ENCODE data around the gene CACNA2D4. TPM values are rescaled to one million over a fixed set of nuclear protein-coding genes. Genes with fewer than 3 reads are reported as not detected.

The CACNA2D4 gene
- polyA plus RNA-seq, 1 donor, result 2.0 TPM

DNA sequence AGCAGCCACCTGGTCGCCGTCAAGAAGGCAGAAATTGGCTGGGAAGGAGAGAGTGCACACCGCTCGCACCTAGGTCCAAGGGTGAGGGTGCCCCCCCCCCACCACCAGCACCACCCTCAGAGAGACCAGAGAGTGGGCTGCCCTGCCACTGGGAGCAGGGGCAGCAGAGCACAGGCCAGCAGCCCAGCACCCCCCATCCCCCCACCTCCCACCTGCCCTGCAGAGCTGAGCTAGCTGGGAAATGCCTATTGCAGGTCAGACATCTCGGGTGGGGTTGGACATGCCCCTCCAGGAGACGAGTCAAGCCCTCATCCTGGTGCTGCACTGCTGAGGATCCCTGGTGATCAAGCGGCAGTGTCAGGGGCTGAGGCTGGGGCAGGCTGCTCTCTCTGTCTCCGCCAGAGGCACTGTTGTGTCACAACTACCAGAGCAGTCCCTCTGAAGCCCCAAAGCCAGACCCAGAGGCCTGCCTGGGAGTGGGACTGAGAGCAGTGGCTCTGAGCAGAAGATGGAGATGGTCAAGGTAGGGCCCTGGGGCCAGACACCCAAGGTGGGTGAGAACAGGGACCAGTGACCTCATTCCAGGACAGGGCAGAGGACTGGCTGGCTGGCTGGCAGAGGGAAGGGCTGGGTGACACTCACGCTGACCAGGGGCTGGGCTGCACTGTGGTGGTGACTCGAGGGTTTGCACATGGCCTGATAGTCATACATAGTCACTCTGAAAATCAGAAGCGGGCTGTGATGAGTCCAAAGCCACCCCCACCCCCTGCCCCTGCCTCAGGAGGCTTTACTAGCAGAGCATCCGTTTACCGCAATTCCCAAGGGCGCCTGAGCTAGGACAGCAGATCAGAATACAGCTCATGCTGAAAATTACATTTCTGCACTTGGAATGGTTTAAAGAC is 117.8 kb downstream of the CACNA2D4 start:
- no peak for DNase-seq (ENCODE audit: low read depth)

DNA sequence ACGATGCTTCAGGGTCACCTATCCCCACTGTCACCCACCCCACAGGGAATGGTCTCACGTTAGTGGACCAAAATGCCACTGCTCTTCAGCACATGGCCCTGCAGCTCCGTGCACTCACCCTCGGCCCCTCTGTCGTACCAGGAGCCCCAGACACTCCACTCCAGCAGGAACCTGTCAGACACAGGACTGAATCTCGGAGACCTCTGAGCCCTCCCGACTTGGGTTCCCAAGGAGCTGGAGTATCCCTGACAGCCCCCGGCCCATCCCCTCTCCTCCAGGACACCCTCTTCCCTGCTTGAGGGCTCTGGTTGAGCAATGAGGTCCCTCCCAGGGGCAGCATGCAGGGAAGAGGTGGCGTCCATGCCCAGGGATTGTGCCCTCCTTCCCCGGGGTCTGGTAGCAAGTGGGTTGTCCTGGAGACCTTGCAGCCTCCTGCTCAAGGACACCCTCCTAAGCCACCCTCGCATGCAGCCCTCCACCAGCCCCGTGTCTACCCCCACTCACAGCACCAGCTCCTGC is 118.5 kb downstream of the CACNA2D4 start:
- no peak for DNase-seq (ENCODE audit: low read depth)

DNA sequence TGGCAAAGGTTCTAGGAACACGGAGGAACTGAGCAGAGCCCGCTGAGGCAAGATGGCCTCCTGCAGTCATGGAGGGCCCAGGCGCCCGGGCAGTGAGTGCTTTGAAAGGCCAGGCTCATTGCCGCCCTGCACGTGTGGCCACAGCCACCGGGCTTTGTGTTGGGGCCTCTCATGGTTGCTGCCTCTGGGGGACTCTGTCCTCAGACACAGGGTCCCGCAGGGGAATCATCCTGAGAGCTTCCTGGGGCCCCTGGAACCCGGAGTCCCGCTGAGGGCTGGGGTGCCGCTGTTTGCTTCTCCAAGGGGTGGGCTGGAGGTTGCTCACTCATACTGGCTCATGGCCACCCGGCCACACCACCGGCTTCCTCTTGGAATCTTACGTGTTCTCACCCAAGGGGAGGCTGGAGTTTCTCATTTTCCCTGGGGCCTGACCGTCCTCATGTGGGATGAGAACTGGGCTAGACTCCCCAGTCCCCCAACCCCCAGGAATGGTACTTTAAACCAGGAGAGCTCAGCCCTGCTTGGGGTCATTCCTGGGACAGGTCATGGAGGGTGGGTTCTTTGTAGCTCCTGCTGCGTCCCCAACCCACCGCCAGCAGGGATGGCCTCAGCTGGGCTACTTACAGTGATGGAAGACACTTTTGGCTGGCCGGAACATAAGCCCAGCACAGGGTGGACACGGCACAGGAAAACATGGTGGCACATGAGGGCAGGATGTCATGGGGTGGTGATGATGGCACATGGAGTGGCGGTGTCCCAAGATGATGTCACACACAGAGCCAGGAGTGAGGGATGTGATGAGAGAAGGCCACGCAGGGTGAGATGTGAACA is 119.2 kb downstream of the CACNA2D4 start:
- no peak for DNase-seq (ENCODE audit: low read depth)

DNA sequence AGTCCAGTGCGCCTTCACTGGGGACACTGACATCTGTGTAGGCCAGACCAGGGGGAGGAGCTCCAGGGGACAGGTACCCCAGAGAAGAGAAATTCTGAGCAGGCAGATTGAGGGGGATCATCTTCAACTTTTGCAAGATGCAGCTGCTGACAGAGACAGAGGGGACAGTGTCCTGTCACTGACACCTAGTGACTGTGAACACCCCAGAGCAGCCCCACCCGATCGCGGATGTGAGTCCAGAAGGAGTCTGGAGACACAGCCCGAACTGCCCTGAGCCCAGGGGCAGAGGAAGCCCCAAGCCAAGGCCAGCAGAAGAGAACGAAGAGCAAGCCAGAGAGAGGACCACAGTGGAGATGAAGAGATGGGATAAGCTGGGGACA is 119.8 kb downstream of the CACNA2D4 start:
- DNase-seq (ENCODE audit: low read depth), result no peak

GRCh38 chr12:1797991-1798640 is 120.3 kb downstream of the CACNA2D4 start:
- DNase-seq (ENCODE audit: low read depth), result no peak

DNA sequence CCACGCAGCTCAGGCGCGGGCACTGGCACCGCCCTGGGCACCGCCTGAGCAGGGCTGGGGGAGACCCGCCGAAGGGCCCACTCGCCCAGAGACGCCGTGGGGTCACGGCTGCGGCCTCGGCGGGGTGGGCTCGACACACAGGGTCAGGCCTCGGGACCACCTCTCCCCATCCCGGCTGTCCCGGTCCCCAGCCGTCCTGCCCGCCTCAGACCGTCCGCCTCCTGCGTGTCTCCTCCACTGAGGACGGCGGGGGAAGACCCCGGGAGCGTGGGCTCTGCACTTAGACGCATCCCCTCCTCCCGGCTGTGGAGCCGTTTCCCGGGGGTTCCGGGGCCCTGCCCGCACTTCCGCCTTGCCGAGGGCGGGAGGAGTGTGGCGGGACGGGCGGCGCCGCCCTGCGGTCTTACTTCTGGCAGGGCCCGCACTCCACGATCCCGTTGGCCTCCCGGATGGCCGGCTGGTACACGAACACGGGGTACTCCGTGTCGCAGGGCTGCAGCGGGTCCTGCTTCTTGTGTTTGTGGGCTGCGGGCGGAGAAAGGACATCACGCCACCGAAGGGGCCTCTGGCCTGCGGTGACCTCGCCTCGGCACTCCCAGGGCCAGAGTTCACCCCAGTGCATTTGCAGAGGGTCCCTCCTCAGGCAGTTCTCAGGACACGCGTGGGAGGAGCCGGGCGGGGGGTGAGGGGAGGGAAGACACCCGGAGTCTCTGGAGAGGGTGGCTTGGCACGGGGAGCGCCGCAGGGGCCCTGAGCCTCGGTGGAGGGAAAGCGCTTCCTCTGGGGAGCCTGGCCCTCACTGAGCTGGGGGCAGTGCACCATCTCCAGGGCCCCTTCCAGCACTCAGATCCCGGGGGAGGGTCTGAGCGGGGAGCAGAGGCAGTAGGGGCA is 121.2 kb downstream of the CACNA2D4 start:
- DNase-seq (ENCODE audit: low read depth), result no peak

DNA sequence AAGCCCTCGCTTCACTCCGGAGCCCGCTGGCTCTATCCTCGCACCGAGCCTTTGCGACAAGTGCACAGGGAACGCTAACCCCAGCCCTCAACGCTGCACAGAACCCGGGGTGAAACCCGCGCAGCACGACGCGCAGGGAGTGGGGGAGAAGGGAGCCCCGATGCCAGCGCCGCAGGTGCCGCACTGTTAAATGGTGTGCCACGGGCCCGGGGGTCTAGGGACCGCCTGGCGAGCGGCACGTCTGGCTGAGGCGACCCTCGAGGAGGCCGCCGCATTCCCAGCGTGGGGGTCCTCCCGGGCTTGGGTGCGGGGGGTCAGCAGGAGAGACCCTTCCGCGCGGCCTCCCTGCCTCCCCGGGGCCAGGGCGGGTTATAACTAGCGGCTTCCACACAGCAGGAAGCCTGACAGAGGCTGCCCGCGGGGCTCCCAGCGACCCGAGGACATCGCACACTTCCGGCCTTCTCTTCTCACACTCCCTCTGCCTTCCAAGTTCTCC is 121.9 kb downstream of the CACNA2D4 start:
- DNase-seq (ENCODE audit: low read depth), result no peak

GRCh38 chr12:1795785-1796514 is 122.5 kb downstream of the CACNA2D4 start:
- DNase-seq (ENCODE audit: low read depth), result peak; percentile 64

DNA sequence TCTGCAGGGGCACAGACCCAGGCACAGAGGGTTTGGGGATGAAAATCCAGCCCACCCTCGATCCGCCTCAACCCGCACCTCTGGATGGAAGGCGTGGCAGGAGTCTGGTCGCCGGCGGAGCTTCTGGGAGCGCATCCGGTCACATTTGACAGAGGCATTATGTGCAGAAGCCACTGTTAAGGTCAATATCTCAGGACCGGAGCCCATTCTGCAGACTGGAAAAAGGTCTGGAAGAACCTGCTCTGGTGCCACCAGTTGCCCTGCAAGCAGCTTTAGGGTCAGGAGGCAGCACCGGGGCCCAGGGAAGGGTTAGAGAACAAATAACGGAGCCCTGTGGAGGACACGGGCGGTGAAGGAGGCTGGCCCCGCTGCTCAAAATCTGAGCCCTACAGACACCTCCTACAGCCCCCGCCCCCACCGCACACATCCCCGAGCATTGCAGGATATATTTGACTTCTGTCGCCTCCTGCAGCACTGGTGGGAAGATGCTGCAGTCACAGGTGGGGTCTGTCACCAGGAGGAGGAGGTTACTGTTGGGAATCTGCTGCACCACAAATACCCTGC is 123.1 kb downstream of the CACNA2D4 start:
- DNase-seq (ENCODE audit: low read depth), result no peak

DNA sequence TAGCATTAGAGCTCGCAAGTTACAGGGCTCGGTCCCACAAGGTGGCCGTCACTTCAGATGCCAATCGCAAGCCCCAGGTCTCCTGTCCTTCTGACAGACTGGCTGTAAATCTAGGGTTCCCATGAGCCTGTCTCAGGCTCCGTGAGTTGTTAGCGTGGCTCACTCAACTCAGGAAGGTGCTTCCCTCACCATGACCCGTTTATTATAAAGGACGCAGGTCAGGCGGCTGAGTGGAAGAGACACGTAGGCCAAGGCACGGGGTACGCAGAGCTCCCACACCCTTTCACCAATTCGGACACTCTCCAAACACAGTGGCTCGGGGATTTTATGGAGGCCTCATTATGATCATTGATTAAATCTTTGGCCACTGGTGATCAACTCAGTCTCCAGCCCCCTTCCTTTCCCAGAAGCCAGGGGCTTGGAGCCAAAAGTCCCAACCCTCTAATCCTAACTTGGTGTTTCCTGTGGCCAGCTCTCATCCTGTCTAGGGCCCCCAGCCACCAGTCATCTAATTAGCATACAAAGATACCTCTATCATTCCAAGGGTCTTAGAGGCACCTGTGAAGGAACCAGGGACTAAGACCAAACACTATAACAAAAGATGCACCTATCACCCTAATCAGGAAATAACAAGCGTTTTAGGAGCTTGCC is 123.9 kb downstream of the CACNA2D4 start:
- DNase-seq (ENCODE audit: low read depth), result no peak

- DNase-seq (ENCODE audit: low read depth), result no peak
Measured at GRCh38 chr12:1793426-1794210, 124.8 kb downstream of the CACNA2D4 start.

GRCh38 chr12:1792406-1792805 is 126.0 kb downstream of the CACNA2D4 start:
- DNase-seq (ENCODE audit: low read depth), result no peak

DNA sequence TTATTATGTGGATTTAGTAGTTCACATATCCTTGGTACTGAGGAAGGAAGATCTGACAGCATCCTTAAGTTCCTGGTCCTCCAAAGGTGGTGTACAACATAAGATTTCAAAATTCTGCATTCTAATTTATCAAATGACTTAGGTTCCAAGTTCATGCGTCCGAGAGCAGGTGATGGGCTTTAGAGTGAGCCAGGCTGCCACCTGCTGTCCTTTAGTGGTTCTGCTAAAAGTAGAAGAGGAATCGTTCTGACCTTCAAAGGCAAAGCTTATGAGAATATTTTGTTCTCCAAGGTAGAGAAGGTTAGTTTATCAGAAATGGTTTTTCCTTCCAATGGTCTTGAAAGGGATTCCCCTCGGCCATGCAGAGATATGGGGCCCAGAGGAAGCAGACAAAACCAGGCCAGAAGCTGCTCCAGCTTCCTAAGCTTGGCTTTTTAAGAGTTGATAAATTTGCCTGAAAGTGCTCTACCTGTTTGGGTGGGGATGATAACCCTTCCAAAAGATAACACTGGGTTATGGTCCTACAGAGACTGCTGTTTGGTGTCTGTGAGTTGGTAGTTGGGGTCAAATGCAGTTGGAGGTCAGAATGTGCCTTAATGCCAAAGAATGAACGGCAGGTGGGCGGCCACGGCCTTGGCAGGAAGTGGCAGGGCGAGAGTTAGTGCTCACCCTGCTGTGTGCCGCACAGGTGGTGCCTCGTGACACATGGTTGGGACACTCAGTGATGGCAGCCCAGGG is 127.2 kb downstream of the CACNA2D4 start:
- no peak for DNase-seq (ENCODE audit: low read depth)

GRCh38 chr12:1790444-1790843 is 128.0 kb downstream of the CACNA2D4 start:
- no peak for DNase-seq (ENCODE audit: low read depth)

GRCh38 chr12:1787714-1788113 is 130.7 kb downstream of the CACNA2D4 start:
- no peak for DNase-seq (ENCODE audit: low read depth)

DNA sequence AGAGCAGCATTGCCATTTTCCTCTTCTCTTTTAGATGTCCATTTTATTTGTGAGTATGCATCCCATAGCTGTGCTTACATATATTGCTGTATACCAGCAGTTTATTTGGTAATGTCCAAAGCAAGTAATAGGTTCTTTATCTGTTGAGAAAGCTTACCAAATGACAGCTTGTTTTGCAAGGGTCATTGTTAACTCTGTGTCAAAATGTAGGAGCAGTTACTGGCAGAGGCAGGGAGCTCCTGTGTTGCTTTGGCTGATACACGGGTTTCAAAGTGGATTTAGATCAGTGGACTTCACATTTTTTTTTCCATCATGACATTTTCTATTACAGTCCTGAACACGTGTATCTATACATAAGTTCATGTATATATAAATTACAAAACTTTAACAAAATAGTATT is 136.2 kb downstream of the CACNA2D4 start:
- no peak for DNase-seq (ENCODE audit: low read depth)

DNA sequence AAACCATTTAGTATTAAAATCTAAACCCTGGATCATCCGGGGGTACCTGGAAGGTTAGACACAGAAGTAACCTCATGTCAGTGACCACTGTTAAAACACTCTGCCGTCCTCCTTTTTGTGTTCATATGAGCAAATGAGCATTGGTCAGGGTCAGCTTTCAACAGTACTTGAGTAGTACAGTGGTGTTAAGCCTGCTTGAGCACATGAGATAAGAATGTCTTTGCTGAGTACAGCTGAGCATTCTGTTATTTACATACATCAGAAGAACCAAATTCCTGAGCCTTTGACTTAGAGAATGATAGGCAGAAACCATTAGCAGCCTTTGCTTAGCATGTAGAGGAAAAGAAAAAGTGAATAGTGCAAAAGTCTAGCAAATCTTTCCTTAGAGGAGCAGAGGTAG is 136.7 kb downstream of the CACNA2D4 start:
- no peak for DNase-seq (ENCODE audit: low read depth)

GRCh38 chr12:1779783-1780182 is 138.7 kb downstream of the CACNA2D4 start:
- no peak for DNase-seq (ENCODE audit: low read depth)
